Endodermal cell (in vitro differentiated cells): Measurements from ENCODE around the gene SOCS3. TPM values are rescaled to one million over a fixed set of nuclear protein-coding genes. Genes with fewer than 3 reads are reported as not detected.

Experiments used
- DNase-seq: peaks from one replicate; pipeline ENCODE4 v3.0.0-alpha.2; 2017
- H3K27ac ChIP-seq: 2 replicates; pipeline ENCODE4 v1.5.1; 2013; ENCODE audit warnings: mild to moderate bottlenecking, low read depth, low read length, moderate library complexity
- H3K27me3 ChIP-seq: 2 replicates; pipeline ENCODE4 v1.6.1; 2013; ENCODE audit warnings: mild to moderate bottlenecking, low read length, moderate library complexity; ENCODE audit not compliant: insufficient read depth, control insufficient read depth, poor library complexity, severe bottlenecking
- H3K36me3 ChIP-seq: 2 replicates; pipeline ENCODE4 v1.7.0; 2013; ENCODE audit warnings: mild to moderate bottlenecking, low read length, moderate library complexity; ENCODE audit not compliant: control insufficient read depth, insufficient read depth
- H3K4me1 ChIP-seq: one replicate; pipeline ENCODE4 v1.7.0; 2013; ENCODE audit warnings: low read length; ENCODE audit not compliant: control insufficient read depth, insufficient read depth
- H3K4me3 ChIP-seq: 2 replicates; pipeline ENCODE4 v1.5.1; 2013; ENCODE audit warnings: mild to moderate bottlenecking, low read length, moderate library complexity
- H3K9ac ChIP-seq: 2 replicates; pipeline ENCODE4 v1.6.1; 2013; ENCODE audit warnings: mild to moderate bottlenecking, low read length, moderate library complexity; ENCODE audit not compliant: poor library complexity, severe bottlenecking; ENCODE audit errors: extremely low read depth
- H3K9me3 ChIP-seq: 2 replicates; pipeline ENCODE4 v1.6.1; 2013; ENCODE audit warnings: mild to moderate bottlenecking, low read length, moderate library complexity; ENCODE audit not compliant: control insufficient read depth
- H3K27ac Mint-ChIP-seq: 2 replicates; pipeline ENCODE4 v1.8.0; 2020; ENCODE audit warnings: mixed read lengths
- H3K27me3 Mint-ChIP-seq: 2 replicates; pipeline ENCODE4 v1.8.0; 2021; ENCODE audit warnings: mild to moderate bottlenecking, mixed read lengths; ENCODE audit not compliant: insufficient read depth
- H3K36me3 Mint-ChIP-seq: 2 replicates; pipeline ENCODE4 v1.8.0; 2020; ENCODE audit warnings: low read depth, mixed read lengths
- H3K4me1 Mint-ChIP-seq: 2 replicates; pipeline ENCODE4 v1.8.0; 2020; ENCODE audit warnings: mixed read lengths
- H3K4me3 Mint-ChIP-seq: 2 replicates; pipeline ENCODE4 v1.8.0; 2020; ENCODE audit warnings: mild to moderate bottlenecking, moderate library complexity, mixed read lengths
- H3K9me3 Mint-ChIP-seq: 2 replicates; pipeline ENCODE4 v1.8.0; 2020; ENCODE audit warnings: mild to moderate bottlenecking, mixed read lengths
- WGBS, 2 experiments: methylation state at CpG; one replicate each; pipeline versions ENCODE4 v1.1.5 to v1.1.7; 2013; ENCODE audit warnings: missing lambda C conversion rate in 2 of 2, mixed read lengths in 1 of 2; ENCODE audit not compliant: insufficient coverage in 1 of 2, insufficient read length in 1 of 2; 5-methylcytosine and 5-hydroxymethylcytosine counted together
- total RNA-seq, 2 donors: library from RNA; stranded (reverse); fragmentation: NEBNext Ultra II Directional in 1 of 2; extraction: Animal tissue kit (Norgen Biotek cat#: 25700) in 1 of 2; gene quantifications; 2 replicates in 1 of 2; 3 replicates in 1 of 2; pipeline ENCODE4 v1.2.1, GENCODE V29; 2021
- TF ChIP-seq, protein P1 (sequence below): fragments of 200-600 bp; sonication (generic); conservative IDR thresholded peaks from 2 replicates; pipeline ENCODE4 v1.5.0; 2021; ENCODE audit warnings: antibody characterized with exemption, mild to moderate bottlenecking

Gene SOCS3
- total RNA-seq, 2 donors from 2014 or later, result 54.2 to 75.3 TPM

DNA sequence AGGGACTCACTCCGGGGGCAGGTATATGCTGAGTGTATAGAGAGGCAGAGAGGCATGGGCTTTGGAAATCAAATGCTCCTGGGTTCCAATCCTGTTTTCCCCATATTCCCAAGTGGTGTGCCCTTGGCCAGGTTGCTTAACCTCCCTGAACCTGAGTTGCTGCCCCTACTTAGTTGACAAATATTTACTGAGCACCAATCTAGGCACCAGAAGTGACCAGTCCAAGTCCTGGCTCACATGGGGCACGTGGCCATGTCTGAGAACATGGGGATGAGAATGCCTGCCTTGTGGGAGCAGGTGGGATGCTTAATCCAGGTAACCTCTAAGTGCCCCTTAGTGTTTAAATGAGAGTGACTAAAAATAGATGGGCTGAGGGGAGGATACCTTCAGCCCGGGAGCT lies 4.2 kb downstream of the SOCS3 start:
- Histone ChIP-seq H3K9ac (peak overlapping the region; percentile 6), H3K4me3 (peak overlapping the region; percentile 67), H3K36me3 (peaks cover 43% of the 10 kb centered on the region), H3K4me1 (peaks cover 19% of the 10 kb centered on the region), H3K27me3 (no peaks in the 10 kb centered on the region), H3K9me3 (no peaks in the 10 kb centered on the region), H3K27ac (no peak overlapping the region)
- TF ChIP-seq, protein P1, sequence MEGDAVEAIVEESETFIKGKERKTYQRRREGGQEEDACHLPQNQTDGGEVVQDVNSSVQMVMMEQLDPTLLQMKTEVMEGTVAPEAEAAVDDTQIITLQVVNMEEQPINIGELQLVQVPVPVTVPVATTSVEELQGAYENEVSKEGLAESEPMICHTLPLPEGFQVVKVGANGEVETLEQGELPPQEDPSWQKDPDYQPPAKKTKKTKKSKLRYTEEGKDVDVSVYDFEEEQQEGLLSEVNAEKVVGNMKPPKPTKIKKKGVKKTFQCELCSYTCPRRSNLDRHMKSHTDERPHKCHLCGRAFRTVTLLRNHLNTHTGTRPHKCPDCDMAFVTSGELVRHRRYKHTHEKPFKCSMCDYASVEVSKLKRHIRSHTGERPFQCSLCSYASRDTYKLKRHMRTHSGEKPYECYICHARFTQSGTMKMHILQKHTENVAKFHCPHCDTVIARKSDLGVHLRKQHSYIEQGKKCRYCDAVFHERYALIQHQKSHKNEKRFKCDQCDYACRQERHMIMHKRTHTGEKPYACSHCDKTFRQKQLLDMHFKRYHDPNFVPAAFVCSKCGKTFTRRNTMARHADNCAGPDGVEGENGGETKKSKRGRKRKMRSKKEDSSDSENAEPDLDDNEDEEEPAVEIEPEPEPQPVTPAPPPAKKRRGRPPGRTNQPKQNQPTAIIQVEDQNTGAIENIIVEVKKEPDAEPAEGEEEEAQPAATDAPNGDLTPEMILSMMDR, result no peak
- no peak for DNase-seq
- peaks cover 32% of the 10 kb centered on the region for H3K36me3 Mint-ChIP-seq
- peak overlapping the region; percentile 83 for H3K4me3 Mint-ChIP-seq
- WGBS, 2 experiments, result 62 to 71% methylated on average over 2 to 3 of the region's 3 CpGs
- peaks cover 57% of the 10 kb centered on the region for H3K4me1 Mint-ChIP-seq
- peak overlapping the region; percentile 75 for H3K27ac Mint-ChIP-seq
- no peaks in the 10 kb centered on the region for H3K9me3 Mint-ChIP-seq
- H3K27me3 Mint-ChIP-seq, result peaks cover 8% of the 10 kb centered on the region

DNA sequence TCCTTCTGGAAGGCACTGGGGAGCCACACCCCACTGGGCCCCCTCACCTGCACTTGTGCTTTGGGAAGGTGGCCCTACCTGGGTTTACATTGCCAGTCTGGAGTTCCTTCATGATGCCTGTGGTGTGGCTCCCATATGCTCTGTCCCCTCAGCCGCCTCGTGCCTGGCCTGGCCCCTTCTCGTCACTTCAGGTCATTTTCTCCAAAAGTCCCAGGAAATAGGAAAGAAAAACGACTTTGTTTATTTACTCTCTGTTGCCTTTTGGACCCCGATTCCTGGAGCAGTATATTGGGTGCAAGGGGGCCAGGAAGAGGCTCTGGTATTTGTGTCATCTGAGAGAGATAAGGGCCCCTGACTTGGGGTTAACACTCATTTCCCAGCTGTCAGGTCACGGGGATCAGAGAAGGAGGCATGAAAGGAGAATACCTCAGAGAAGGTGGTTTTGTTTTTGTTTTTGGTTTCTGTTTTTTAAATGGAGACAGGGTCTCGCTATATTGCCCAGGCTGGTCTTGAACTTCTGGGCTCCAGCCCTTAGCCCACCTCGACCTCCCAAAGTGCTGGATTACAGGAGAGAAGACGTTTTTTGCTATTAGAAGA lies 4.7 kb downstream of the SOCS3 start:
- no peak overlapping the region for H3K27ac ChIP-seq
- H3K9me3 ChIP-seq, result no peaks in the 10 kb centered on the region
- Mint-ChIP-seq H3K4me3 (peak overlapping the region; percentile 83), H3K4me1 (peaks cover 57% of the 10 kb centered on the region), H3K9me3 (no peaks in the 10 kb centered on the region), H3K27me3 (peaks cover 8% of the 10 kb centered on the region), H3K36me3 (peaks cover 32% of the 10 kb centered on the region), H3K27ac (peak overlapping the region; percentile 75)
- peaks cover 19% of the 10 kb centered on the region for H3K4me1 ChIP-seq
- H3K36me3 ChIP-seq, result peaks cover 43% of the 10 kb centered on the region
- H3K9ac ChIP-seq, result no peak overlapping the region
- H3K4me3 ChIP-seq, result peak overlapping the region; percentile 7
- H3K27me3 ChIP-seq, result no peaks in the 10 kb centered on the region
- 81 to 87% methylated on average over 6 to 9 of the region's 9 CpGs for WGBS, 2 experiments
- TF ChIP-seq, protein P1, result no peak
- no peak for DNase-seq

DNA sequence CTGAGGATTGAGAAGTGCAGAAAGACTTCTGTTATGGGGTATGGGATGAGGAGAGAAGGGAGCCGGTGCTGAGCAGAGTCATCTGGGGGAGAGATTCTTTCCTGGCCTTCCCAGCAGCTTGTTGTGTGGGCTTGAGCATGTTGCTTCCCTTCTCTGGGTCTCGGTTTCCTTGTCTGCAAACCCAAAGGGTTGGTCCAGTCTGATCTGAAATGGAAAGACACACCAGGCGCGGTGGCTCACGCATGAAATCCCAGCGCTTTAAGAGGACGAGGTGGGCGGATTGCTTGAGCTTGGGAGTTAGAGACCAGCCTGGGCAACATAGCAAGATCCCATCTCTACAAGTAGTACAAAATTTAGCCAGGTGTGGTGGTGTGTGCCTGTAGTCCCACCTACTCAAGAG lies 6.0 kb downstream of the SOCS3 start:
- Mint-ChIP-seq H3K36me3 (peaks cover 32% of the 10 kb centered on the region), H3K27me3 (peaks cover 8% of the 10 kb centered on the region), H3K4me1 (peaks cover 57% of the 10 kb centered on the region), H3K4me3 (peak overlapping the region; percentile 61), H3K9me3 (no peaks in the 10 kb centered on the region), H3K27ac (peak overlapping the region; percentile 99)
- TF ChIP-seq, protein P1, result no peak
- no peaks in the 10 kb centered on the region for H3K9me3 ChIP-seq
- WGBS, 2 experiments, result 86 to 93% methylated on average over 8 of the region's 8 CpGs
- peak overlapping the region; percentile 75 for H3K4me3 ChIP-seq
- H3K9ac ChIP-seq, result peak overlapping the region; percentile 59
- peaks cover 41% of the 10 kb centered on the region for H3K36me3 ChIP-seq
- no peak for DNase-seq
- peaks cover 19% of the 10 kb centered on the region for H3K4me1 ChIP-seq
- H3K27ac ChIP-seq, result peak overlapping the region; percentile 91
- H3K27me3 ChIP-seq, result no peaks in the 10 kb centered on the region
